HCT116 (cell line): ENCODE results near the gene CTDNEP1. TPM values are rescaled to one million over a fixed set of nuclear protein-coding genes. Genes with fewer than 3 reads are reported as not detected.
"Not testable (repeated sequence)": the region's sequence is repeated elsewhere in the genome, so short reads cannot be mapped to it uniquely, and the experiment has no call there.

Experiments
- ATAC-seq: fragments of 200-7000 bp; cut with Tn5 transposase; 2 replicates; pipeline ENCODE4 v1.9.1; 2020; ENCODE audit warnings: mild to moderate bottlenecking, moderate library complexity
- BruUV-seq: library from RNA; stranded (reverse); fragments of 400-500 nt; replicated peaks from 2 replicates; lab custom pipeline; 2021; lab: Mats Ljungman, UMichigan
- CTCF ChIA-PET: fragments of 300-600 bp; sonication (Branson Sonifier 250); formaldehyde crosslinking; loops from one replicate; lab custom pipeline; 2021; ENCODE audit warnings: antibody characterized with exemption; lab: Charles Lee
- POLR2A ChIA-PET: fragments of 300-600, 350-600 bp; sonication (Branson Sonifier 250); formaldehyde crosslinking; loops from one replicate; lab custom pipeline; 2021; ENCODE audit warnings: antibody characterized with exemption; lab: Charles Lee
- RAD21 ChIA-PET, 2 experiments: fragments of 300-600 bp; sonication (Branson Sonifier 250); formaldehyde crosslinking; loops; one replicate each; lab custom pipeline; 2023; ENCODE audit warnings: low total read pairs in 2 of 2; ENCODE audit not compliant: uncharacterized antibody in 2 of 2, unreplicated experiment in 2 of 2, low non-redundant PET in 1 of 2; lab: Charles Lee
- DNase-seq: peaks from one replicate; pipeline ENCODE4 v3.0.0-alpha.2; 2010; ENCODE audit warnings: low read depth, low spot score
- H2AFZ ChIP-seq: fragments of 200-600 bp; shearing (Covaris generic), sonication (generic); 2 replicates; pipeline ENCODE4 v1.6.1; 2017; ENCODE audit warnings: low read depth, mixed run types, mixed read lengths, antibody characterized with exemption, low read length; ENCODE audit not compliant: poor library complexity, severe bottlenecking
- H3K27ac ChIP-seq: 2 replicates; pipeline ENCODE4 v1.5.1; 2012; ENCODE audit warnings: low read depth, low read length
- H3K27me3 ChIP-seq: fragments of 200-600 bp; sonication (generic); 2 replicates; pipeline ENCODE4 v1.6.1; 2016; ENCODE audit warnings: mixed run types, low read length, mixed read lengths; ENCODE audit not compliant: insufficient read depth
- H3K36me3 ChIP-seq, 2 experiments: fragments of 200-500 bp in 1 of 2; fragments of 200-600 bp in 1 of 2; sonication (Bioruptor generic) in 1 of 2; sonication (generic) in 1 of 2; 2 replicates each; pipeline versions ENCODE4 v1.5.1 to v1.6.1; 2014 to 2016; ENCODE audit warnings: low read length in 2 of 2, inconsistent platforms in 1 of 2, mixed read lengths in 1 of 2, mixed run types in 1 of 2; ENCODE audit not compliant: insufficient read depth in 2 of 2, control insufficient read depth in 1 of 2
- H3K4me1 ChIP-seq, 2 experiments: fragments of 200-600 bp in 1 of 2; sonication (generic) in 1 of 2; 2 replicates each; pipeline versions ENCODE4 v1.5.1 to v1.6.1; 2012 to 2017; ENCODE audit warnings: low read length in 2 of 2, inconsistent platforms in 1 of 2, mild to moderate bottlenecking in 1 of 2, mixed read lengths in 1 of 2, mixed run types in 1 of 2, moderate library complexity in 1 of 2; ENCODE audit not compliant: insufficient read depth in 2 of 2, control insufficient read depth in 1 of 2
- H3K4me2 ChIP-seq: fragments of 200-600 bp; sonication (generic); 2 replicates; pipeline ENCODE4 v1.6.1; 2017; ENCODE audit warnings: mixed run types, low read length, mixed read lengths
- H3K4me3 ChIP-seq, 2 experiments: fragments of 200-600 bp in 1 of 2; sonication (generic) in 1 of 2; replicated peaks in 1 of 2; 2 replicates each; pipeline ENCODE4 v1.5.1; 2011 to 2016; ENCODE audit warnings: low read length in 2 of 2, control low read depth in 1 of 2, low read depth in 1 of 2, mild to moderate bottlenecking in 1 of 2, mixed read lengths in 1 of 2, mixed run types in 1 of 2
- H3K79me2 ChIP-seq: fragments of 200-600 bp; sonication (generic); 2 replicates; pipeline ENCODE4 v1.6.1; 2017; ENCODE audit warnings: mild to moderate bottlenecking, mixed run types, low read length, moderate library complexity, mixed read lengths; ENCODE audit not compliant: insufficient read depth
- H3K9ac ChIP-seq: fragments of 200-600 bp; sonication (generic); 2 replicates; pipeline ENCODE4 v1.6.1; 2016; ENCODE audit warnings: low read length, mixed read lengths
- H3K9me2 ChIP-seq: fragments of 200-600 bp; sonication (generic), shearing (Covaris generic); 2 replicates; pipeline ENCODE4 v1.6.1; 2017; ENCODE audit warnings: mixed run types, mild to moderate bottlenecking, moderate library complexity; ENCODE audit not compliant: insufficient read depth
- H3K9me3 ChIP-seq, 2 experiments: fragments of 200-500 bp in 1 of 2; fragments of 200-600 bp in 1 of 2; sonication (Bioruptor generic) in 1 of 2; sonication (generic) in 1 of 2; 2 replicates each; pipeline ENCODE4 v1.6.1; 2014 to 2017; ENCODE audit warnings: low read length in 2 of 2, mixed read lengths in 2 of 2, inconsistent platforms in 1 of 2, low read depth in 1 of 2, mild to moderate bottlenecking in 1 of 2, mixed run types in 1 of 2, moderate library complexity in 1 of 2; ENCODE audit not compliant: control insufficient read depth in 1 of 2, insufficient read depth in 1 of 2
- H4K20me1 ChIP-seq: fragments of 200-600 bp; sonication (generic), shearing (Covaris generic); 2 replicates; pipeline ENCODE4 v1.6.1; 2017; ENCODE audit warnings: mixed run types, mild to moderate bottlenecking, moderate library complexity; ENCODE audit not compliant: insufficient read depth
- CBX3 ChIP-seq: IDR thresholded peaks from 2 replicates; pipeline ENCODE4 v1.6.1; 2012; ENCODE audit warnings: low read depth
- CEBPB ChIP-seq: IDR thresholded peaks from 2 replicates; pipeline ENCODE4 v1.6.1; 2012; ENCODE audit warnings: low read depth
- ELF1 ChIP-seq: IDR thresholded peaks from 2 replicates; pipeline ENCODE4 v1.6.1; 2012; ENCODE audit warnings: low read depth, borderline replicate concordance
- EZH2phosphoT487 ChIP-seq: fragments of 200-600 bp; IDR thresholded peaks from 2 replicates; pipeline ENCODE4 v1.6.1; 2018; ENCODE audit warnings: antibody characterized with exemption, borderline replicate concordance
- FOSL1 ChIP-seq: IDR thresholded peaks from 2 replicates; pipeline ENCODE4 v1.6.1; 2012; ENCODE audit warnings: low read depth
- JUND ChIP-seq: IDR thresholded peaks from 2 replicates; pipeline ENCODE4 v1.6.1; 2012
- RAD21 ChIP-seq: IDR thresholded peaks from 2 replicates; pipeline ENCODE4 v1.6.1; 2012; ENCODE audit warnings: low read depth, mild to moderate bottlenecking
- SP1 ChIP-seq: IDR thresholded peaks from 2 replicates; pipeline ENCODE4 v1.6.1; 2012; ENCODE audit warnings: low read depth
- SRF ChIP-seq: IDR thresholded peaks from 2 replicates; pipeline ENCODE4 v1.6.1; 2012; ENCODE audit warnings: low read depth
- TCF7L2 ChIP-seq: IDR thresholded peaks from 2 replicates; pipeline ENCODE4 v1.7.0; 2011; ENCODE audit warnings: borderline replicate concordance, inconsistent platforms; ENCODE audit not compliant: insufficient read depth, insufficient read length; ENCODE audit errors: extremely low read depth
- ZNF274 ChIP-seq: fragments of 200-500 bp; sonication (Bioruptor generic); IDR thresholded peaks from 2 replicates; pipeline ENCODE4 v1.6.1; 2014; ENCODE audit warnings: mild to moderate bottlenecking, low read depth, low read length, inconsistent platforms
- intact Hi-C: fragments of 100-400 bp; cut with micrococcal nuclease; formaldehyde crosslinking; loops from 2 replicates; pipeline ENCODE4 v1.10.0; 2022
- total RNA-seq: library from RNA; stranded (reverse); gene quantifications from one replicate; pipeline ENCODE4 v1.2.1, GENCODE V29; 2021; ENCODE audit not compliant: unreplicated experiment
- TF ChIP-seq, protein P1 (sequence below), 3 experiments: fragments of 200-600 bp in 1 of 3; sonication (generic) in 1 of 3; IDR thresholded peaks in 2 of 3; conservative IDR thresholded peaks in 1 of 3; 2 replicates each; pipeline ENCODE4 v1.5.1; 2012 to 2017; ENCODE audit warnings: low read depth in 2 of 3, low read length in 2 of 3, antibody characterized with exemption in 1 of 3, borderline replicate concordance in 1 of 3, control low read depth in 1 of 3, mild to moderate bottlenecking in 1 of 3, mixed read lengths in 1 of 3, mixed run types in 1 of 3, moderate library complexity in 1 of 3; ENCODE audit not compliant: insufficient read depth in 1 of 3

Gene CTDNEP1
- total RNA-seq, 1 experiment from 2014 or later = 143 TPM

DNA sequence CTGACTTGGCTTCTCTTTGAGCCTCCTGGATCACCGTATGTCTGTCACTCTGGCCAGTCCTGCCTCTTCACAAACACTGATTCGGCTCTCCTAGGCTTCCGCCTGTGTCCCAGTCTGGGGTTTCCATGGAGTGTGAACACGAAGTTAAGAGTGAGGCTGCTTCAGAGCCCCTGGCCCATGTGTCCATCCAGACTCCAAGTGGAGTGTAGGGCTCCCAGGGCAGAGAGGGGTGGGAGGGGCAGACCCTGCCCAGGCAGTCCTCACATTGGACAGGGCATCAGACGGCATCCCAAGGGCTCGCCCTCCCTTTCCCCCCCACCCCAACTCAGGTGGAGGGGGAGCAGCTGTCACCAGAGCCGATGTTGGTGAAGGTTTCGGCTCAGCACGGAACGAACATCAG, 7.7 kb downstream of the CTDNEP1 start:
- H3K9me3 ChIP-seq, H4K20me1 ChIP-seq, H2AFZ ChIP-seq, DNase-seq, H3K9me2 ChIP-seq, POLR2A ChIA-PET, ATAC-seq, H3K27me3 ChIP-seq, H3K9ac ChIP-seq, intact Hi-C loops, CTCF ChIA-PET, H3K4me3 ChIP-seq, RAD21 ChIA-PET, BruUV-seq: not testable (repeated sequence)
- Histone ChIP-seq H3K27ac (peak overlapping the region; percentile 92; the same call in 1 of the 2 replicates), H3K79me2 (peaks cover 54% of the 10 kb centered on the region), H3K4me2 (peak overlapping the region; percentile 79; the same call in 1 of the 2 replicates), H3K4me1 (peaks cover 17 to 35% of the 10 kb centered on the region in 2 experiments), H3K36me3 (peaks cover 19 to 36% of the 10 kb centered on the region in 2 experiments; a peak in 3 of 4 replicates)

DNA sequence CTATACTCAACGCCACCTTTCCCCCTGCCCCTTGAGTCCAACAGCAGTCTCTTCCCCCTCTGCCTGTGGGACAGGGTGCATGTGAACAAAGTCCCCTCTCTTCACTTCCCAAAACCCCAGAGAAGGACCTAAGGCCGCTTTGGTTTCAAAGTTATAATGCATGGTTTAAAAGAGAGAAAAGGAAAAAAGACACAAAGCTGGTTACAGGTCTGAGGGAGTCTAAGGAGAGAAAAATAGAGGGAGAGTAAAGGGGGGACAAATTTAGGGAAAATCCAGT, 8.1 kb downstream of the CTDNEP1 start:
- Histone ChIP-seq H3K36me3 (peaks cover 19 to 36% of the 10 kb centered on the region in 2 experiments; a peak in 3 of 4 replicates), H3K4me1 (peaks cover 17 to 34% of the 10 kb centered on the region in 2 experiments), H3K9me2 (no peaks in the 10 kb centered on the region), H3K9ac (peak overlapping the region; percentile 85), H3K4me2 (peak overlapping the region; percentile 79), H3K9me3 (no peaks in the 10 kb centered on the region), H3K4me3 (peak overlapping the region; percentile 93 to 97), H3K27me3 (no peaks in the 10 kb centered on the region), H4K20me1 (no peaks in the 10 kb centered on the region), H2AFZ (no peak overlapping the region), H3K79me2 (peaks cover 53% of the 10 kb centered on the region), H3K27ac (peak overlapping the region; percentile 92)
- no peak for DNase-seq
- TF ChIP-seq TCF7L2 (no peak), SRF (no peak), ELF1 (no peak), CBX3 (no peak), FOSL1 (no peak), ZNF274 (no peak), JUND (no peak), CEBPB (no peak), SP1 (no peak), RAD21 (no peak), EZH2phosphoT487 (no peak)
- TF ChIP-seq, protein P1, sequence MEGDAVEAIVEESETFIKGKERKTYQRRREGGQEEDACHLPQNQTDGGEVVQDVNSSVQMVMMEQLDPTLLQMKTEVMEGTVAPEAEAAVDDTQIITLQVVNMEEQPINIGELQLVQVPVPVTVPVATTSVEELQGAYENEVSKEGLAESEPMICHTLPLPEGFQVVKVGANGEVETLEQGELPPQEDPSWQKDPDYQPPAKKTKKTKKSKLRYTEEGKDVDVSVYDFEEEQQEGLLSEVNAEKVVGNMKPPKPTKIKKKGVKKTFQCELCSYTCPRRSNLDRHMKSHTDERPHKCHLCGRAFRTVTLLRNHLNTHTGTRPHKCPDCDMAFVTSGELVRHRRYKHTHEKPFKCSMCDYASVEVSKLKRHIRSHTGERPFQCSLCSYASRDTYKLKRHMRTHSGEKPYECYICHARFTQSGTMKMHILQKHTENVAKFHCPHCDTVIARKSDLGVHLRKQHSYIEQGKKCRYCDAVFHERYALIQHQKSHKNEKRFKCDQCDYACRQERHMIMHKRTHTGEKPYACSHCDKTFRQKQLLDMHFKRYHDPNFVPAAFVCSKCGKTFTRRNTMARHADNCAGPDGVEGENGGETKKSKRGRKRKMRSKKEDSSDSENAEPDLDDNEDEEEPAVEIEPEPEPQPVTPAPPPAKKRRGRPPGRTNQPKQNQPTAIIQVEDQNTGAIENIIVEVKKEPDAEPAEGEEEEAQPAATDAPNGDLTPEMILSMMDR (IDR thresholded peaks at IDR 0.05 in 2 of 3, conservative IDR thresholded peaks at IDR 0.05 in 1 of 3; ENCODE audit: borderline replicate concordance in 1 of 3, insufficient read depth in 1 of 3, low read depth in 2 of 3, low read length in 2 of 3) = no peak
- TSS peak; percentile 70 for BruUV-seq
- ATAC-seq = no peak
- ChIA-PET CTCF (no interaction called here), POLR2A (interaction anchor here (1.2 to 2.9 kb wide), 4 partner anchors 9 to 29 kb away, joined by 3 to 13 read pairs (median 8); partner anchors contain the start of genes ACADVL, DLG4 and DVL2), RAD21 (no interaction called here)
- intact Hi-C loops = no loop called here
